Medulla oblongata (tissue), 1 donor: ENCODE measurements around the gene HDAC5.
"Not testable (repeated sequence)": the region's sequence is repeated elsewhere in the genome, so short reads cannot be mapped to it uniquely, and the experiment has no call there.

Experiments used
- DNase-seq: peaks from one replicate; pipeline ENCODE4 v3.0.0-alpha.2; 2015; ENCODE audit errors: extremely low spot score

The HDAC5 gene

DNA sequence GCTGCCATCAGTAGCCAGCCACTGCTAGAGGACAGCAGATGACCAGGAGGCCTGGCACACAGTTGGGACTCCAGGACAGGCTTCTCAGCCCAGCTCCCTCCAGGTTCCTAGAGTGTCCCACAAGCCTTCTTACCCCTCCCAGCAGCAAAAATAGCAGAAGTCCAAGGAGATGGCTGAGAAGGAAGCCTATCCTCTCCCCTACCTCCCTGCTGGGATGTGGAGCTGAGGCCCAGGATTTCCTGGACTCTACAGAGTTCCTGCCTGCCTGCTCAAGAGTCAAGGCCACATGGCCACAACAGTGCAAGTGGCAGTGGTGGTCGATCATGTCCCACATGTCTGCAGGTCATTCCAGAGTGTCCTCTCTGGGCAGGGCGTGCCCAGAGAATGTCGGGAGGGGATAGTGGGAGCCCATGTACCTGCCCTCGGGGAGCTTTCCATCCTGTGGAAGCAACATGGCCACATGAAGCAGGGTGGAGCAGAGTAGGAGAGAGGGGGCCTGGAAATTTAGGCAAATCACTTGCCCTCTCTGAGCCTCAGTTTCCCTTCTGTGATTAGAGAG is 10.6 kb upstream of the HDAC5 start:
- DNase-seq: no peak

DNA sequence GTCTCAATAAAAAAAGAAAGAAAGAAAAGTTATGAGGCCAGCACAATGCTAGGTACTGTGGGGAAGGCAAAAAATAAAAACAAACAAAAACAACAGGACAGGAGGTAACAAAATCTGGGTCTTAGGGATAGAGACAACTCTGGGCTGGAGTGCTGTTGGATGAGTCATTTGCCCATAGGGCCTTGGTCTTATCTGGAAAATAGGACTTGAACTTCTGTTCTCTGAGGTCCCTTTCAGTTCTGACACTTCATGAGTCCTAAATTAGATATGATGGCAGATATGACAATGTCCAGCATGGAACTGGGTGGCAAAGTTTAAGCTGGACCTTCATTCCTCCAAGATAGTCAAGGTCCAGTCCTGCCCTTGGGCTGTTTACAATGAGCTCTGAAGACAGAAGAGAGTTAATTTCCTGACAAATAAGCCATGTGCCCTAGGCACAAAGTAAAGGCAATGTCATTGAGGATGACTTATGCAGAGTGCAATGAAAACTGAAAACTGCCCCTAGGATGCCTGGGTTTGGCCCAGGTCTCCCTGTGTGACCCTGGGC is 8.9 kb upstream of the HDAC5 start:
- no peak for DNase-seq

DNA sequence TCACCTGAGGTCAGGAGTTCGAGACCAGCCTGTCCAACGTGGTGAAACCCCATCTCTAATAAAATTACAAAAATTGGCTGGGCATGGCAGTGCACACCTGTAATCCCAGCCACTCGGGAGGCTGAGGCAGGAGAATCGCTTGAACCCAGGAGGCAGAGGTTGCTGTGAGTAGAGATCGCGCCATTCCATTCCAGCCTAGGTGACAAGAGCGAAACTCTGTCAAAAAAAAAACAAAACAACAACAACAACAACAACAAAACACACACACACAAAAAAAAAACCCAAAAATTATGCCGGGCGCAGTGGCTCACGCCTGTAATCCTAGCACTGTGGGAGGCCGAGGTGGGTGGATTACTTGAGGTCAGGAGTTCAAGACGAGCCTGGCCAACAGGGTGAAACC is 7.9 kb upstream of the HDAC5 start:
- not testable (repeated sequence) for DNase-seq

DNA sequence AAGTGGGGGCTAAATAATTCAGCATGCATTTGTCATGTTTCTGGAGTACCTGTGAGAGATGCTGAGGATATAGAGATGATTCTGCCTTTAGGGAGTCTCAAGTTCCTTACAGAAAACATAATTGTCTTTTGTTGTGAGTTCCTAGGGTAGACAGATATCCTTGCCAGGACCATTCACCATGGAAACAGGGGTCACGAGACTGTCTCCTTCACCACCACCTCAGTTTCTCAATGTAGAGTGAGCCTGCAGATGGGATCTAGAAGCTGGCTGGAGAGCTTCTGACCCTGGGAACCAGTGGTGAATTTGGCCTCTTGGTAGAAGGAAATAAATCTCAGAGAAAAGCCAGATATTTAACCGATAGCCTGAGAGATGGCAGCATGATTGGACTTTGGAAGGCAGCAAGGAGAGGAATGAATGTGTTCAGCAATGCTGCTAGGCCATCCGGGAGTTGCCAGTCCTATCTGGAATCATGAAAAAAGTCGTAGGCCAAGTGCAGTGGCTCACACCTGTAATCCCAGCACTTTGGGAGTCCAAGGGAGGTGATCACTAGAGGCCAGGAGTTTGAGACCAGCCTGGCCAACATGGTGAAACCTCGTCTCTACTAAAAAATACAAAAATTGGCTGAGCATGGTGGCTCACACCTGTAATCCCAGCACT is 7.4 kb upstream of the HDAC5 start:
- DNase-seq: no peak

DNA sequence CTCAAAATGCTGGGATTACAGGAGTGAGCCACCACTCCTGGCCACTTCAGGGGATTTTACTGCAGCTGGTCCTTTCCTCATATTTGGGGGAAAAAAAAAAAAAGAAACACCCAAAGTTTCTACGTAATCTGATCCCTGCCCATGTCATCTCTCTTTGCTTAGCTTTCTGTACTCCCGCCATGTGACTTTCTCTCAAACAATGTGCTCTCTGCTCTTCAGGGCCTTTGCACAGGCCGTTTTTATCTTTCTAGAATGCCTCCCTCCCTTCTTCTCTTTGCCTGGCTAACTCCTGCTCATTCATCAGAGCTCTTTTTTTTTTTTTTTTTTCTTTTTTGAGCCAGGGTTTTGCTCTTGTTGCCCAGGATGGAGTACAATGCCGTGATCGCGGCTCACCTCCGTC is 4.9 kb upstream of the HDAC5 start:
- no peak for DNase-seq

DNA sequence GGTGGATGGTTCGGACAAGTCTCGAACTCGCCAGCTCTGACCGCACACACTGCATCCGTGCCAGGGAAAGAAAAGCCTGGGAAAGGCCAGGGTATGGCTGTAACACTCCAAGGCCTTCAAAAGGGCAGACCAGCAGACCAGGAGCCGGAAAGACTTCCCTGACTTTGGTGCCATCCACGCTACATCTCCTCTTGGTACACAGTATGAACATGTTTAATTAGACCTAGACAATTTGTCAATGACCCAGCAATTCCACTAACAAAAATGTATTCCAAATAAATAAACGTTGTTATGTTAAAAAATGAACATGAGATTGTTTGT is 637 bp upstream of the HDAC5 start:
- DNase-seq: no peak

DNA sequence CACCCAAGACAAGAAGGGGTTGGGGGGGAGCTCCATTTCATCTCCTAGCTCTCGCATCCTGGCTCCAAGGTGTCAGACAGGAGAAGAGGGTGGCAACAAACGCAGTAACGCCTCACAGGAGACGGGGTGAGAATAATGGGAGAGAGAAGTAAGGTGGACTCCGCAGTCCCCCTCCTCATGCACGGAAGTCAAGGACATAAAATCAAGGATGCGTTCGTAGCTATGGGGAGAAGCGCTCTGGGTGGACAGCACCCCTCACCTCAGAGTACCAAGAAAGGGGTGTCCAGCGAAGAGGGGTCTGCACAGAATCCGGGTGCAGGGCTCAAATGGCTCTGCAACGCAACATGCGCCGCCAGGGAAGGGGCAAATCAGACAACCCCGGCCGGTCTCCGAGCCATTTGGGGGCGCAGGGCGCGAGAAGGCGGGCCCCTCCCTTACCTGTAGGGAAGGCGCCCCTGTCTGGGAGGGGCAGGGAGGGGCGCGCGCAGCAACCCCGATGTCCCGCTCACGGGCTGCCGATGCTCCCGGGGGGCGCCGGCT is 555 bp downstream of the HDAC5 start:
- no peak for DNase-seq

DNA sequence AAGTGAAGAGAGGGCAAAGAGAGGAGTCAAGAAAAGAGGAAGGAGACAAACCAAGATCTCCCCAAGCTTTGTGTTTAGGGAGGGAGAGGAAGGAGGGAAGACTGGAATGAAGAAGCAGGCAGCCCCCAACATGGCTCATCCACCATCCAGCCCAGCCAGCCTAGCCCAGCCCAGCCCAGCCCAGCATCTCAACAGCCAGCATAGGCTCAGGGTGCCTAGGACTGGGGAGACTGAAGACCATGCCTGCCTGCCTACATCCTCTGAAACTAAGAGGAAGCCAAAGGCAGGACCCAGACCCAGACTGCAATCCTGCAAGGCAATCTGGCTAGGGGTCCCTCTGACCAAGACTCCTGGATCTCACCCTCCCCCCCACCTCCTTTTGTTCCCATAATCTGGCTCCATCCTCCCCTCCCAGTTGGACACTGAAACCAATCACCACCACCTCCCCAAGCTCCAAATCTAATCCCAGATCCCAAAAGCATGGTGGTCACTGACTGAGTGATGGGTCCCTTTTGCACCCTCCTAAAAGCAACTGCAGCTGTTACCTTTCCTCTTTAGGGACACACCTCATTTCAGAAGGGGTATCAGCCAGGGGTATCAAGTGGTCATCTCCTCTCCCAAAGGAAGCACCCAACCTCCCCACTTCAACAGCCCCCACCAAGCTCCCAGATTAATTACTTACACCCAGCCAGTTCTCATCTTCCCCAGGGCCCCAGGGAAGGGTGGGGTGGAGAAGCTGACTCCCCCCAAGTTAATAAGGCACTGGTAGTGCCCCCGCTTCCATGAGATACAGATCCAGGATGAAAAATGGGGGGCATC is 1.2 kb downstream of the HDAC5 start:
- no peak for DNase-seq

DNA sequence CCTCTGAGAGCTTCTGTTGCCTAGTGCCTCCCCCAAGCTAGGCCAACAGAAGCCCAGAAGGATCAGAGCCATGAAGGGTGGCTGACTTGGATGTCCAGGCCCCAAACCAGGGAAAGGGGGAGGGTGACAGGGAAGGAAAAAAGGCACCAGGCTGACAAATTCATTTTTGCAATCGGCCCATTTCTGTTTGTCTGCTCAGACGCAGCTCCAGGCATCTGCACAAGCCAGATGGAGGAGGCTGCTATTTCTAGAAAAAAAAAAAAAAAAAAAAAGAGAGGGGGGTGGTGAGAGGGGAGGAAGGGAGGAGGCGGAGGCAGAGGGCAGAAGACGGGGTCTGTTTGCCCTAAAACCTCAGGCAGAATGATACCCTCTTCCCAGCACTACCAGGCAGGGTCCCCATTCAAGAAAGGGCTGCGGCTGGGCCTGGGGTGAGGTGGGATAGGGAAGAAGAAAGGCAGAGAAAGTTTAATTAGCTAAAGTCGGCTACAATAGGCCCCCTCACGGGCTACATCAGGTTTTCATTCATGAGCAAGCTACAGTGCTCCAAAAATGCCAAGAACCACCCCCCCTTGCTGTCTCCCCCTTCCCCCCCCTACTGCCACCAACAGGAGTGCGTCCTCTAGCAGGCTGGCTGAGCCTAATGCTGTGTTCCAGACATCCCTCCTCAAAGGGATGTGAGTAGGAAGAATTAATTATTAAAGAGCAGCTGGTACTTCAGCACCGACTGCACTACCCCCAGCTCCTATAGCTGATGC is 2.4 kb downstream of the HDAC5 start:
- DNase-seq: no peak

DNA sequence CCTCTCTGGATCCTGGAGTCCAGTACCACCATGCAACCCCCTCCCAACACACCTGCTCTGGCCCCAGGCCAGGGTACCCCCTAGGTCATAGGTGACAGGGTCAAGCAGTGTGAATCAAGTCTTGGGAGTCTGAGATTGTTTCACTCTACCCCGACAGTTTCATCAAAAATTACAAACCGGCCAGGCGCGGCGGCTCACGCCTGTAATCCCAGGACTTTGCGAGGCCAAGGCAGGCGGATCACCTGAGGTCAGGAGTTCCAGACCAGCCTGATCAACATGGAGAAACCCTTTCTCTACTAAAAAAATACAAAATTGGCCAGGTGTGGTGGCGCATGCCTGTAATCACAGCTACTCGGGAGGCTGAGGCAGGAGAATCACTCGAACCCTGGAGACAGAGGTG is 3.2 kb downstream of the HDAC5 start:
- DNase-seq: not testable (repeated sequence)

DNA sequence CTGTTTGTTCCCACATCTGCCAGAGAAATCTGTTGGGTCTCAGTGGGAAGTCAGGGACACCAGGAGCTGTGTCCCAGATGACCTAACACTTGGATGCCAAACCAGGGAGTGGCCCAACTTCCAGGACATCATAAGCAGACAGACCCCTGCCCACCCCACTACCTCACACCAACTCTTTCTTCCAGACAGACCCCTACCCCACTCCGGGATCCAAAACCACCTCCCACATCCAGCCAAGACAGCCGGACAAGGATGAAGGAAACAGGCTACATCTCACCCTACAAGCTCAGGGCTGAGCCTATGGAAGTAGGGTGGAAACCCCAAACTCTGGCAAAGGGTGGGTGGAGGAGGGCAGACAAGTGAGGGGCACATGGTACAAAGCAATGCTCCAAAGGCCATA is 3.6 kb downstream of the HDAC5 start:
- DNase-seq: no peak

DNA sequence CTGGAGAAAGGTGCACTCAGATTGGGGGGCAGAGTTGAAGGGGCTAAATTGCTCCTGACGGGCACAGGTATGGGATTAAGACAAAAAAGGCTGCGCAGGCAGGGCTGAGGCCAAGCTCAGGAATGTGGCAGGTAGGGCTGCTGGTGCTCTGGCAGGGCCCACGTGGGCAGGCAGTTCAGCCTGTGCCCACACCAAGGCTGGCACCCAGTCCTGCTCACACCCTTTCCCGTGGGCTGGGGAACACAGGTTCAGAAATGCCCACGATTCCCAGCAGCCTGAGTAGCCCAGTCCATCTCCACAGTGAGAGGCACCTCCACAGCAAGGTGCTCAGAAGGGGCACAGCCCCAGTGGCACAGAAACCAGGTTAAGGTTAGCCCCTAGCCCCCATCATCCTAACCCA is 4.4 kb downstream of the HDAC5 start:
- no peak for DNase-seq

DNA sequence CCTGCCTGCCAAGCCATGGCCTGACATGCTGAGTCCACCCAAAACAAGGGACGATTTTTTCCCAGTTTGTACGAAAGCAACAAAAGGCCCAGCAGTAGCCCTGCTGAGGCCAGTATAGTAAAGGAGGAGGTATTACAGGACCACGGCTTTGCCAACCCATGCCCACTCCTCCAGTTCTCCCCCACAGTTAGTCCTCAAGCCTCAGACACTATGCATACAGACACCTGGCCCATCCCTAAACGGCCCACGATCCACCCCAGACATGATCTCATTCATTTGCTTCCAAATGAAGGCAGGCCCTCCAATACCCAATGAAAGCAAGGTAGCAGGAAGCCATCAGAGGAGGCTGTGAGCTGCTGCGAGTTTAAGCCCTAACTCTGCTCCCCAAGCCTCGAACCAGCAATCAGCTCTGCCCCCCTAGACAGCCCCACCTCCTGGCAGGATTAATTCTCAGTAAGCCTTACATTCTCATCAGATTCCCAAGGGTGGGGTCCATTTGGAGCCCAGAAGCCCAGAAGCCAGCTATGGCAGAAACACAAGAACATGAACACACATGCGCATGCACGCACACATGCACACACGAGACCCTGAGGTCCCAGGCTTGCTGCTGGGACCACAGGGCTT is 4.9 kb downstream of the HDAC5 start:
- no peak for DNase-seq

DNA sequence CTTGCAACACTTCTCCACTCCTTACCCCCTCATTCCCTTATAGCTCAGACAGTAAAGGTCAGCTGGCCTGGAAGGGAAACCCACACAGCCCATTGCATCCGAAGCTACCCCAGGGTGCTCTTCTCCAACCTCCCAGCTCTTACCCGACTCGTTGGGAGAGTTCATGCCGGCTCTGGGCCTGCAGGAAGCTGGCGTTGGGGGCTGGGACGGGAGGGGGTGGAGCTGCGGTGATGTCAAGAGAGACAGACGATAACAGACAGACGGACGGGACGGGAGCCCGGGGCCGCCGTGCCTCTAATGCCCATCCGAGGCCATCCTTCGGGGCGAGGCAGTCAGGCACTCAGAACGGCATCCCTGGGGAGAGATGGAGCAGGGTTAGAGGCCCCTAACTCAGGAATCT is 6.1 kb downstream of the HDAC5 start:
- no peak for DNase-seq

DNA sequence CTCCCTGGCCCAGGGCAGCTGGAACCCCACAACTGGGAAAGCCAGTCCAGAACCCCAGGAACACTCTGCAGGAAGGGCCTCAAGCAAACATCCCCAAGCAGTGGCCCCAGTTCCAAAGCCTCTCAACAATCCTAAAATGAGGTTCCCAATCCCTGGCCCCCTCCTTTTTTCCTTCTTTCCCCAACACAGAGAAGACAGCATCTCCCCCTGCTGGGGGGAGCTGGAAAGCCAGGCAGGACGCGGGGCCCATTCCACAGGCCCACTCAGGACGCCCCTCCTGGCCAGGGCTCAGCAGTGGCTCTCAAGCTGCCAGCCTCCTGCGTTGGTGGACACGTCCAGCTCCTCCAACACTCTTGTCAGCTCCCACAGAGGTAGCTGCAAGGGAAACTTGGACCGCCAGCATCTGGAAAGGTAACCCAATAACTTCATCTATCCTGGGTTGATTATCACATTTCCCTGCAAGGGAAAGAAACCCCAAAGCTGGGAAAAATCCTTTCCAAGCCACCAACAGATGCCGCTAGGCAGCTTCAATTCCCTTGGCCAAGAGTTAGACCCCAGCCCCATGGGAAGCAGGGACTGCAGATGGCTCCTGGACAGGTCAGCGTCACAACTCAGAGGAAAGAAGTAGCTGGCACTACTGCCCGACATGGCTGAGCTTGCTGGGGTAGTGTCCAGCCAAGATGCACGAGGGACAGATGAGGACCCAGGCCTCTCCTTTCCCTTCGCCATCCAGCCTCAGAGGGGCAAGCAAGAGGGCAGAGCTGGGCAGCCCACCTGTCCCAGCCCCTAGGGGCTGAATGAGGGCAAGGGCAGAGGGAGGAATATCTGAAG is 7.6 kb downstream of the HDAC5 start:
- no peak for DNase-seq

DNA sequence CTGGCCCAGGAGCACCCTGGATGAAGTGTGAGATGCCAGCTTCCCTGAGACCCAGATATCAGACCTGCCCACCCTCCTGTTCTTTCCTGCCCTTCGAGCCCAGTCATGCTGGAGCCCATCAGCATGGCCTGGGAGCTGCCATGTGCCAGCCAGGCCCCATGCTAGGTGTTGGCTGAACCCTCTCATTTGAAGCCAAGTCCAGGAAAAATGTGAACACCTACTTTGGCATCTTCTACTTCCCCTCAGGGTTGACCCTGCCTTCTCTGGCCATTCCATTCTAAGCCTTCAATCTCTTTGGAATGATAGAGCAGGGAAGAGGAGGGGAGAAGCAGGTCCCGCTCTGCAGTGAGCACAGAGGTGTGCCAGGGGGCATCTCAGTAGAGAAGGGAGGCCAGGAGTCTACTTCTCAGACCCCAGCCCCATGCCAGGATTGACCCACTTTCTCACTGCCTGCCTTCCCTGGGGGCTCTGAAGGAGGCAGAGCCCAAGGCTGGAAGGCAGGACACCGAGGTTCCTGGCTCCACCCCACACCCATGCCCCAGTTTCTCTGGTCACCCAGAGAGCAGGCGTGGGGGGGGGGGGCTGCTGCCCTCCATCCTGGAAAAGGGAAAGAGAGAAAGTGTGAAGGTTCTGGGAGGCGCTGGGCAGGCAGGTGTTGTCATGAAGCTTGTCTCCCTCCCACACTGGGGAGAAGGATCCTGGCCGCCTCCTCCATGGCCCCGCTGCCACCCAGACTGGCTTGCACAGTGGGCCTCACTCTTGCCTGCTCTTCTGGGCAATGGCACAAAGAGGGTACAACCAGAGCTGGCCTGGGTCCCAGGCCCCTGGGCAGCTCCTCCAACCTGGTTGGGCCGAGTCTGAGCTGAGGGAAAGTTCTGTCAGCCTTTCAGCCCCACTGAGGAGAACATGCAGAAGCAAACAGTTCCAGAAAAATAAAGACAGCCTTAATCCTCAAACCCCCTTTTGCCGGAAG is 9.3 kb downstream of the HDAC5 start:
- peak; percentile 61 for DNase-seq

DNA sequence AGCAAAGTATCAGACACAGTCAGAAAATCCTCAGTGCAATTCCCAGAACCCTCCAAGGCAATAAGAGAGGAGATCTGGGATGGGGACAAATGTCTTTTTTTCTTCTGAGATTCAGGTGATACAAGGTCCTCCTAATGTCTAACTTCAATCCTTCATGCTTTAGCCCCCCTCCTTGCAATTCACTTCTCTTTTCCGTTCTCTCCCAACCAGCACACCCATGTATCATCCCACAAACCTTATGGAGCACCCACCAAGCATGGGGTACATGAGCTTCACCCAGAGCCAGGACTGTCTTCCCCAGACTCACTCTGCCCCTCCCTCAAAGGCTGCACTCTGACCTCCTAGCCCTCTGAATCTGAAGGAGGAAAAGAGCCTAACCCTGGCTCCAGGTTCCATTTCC is 10.1 kb downstream of the HDAC5 start:
- no peak for DNase-seq

DNA sequence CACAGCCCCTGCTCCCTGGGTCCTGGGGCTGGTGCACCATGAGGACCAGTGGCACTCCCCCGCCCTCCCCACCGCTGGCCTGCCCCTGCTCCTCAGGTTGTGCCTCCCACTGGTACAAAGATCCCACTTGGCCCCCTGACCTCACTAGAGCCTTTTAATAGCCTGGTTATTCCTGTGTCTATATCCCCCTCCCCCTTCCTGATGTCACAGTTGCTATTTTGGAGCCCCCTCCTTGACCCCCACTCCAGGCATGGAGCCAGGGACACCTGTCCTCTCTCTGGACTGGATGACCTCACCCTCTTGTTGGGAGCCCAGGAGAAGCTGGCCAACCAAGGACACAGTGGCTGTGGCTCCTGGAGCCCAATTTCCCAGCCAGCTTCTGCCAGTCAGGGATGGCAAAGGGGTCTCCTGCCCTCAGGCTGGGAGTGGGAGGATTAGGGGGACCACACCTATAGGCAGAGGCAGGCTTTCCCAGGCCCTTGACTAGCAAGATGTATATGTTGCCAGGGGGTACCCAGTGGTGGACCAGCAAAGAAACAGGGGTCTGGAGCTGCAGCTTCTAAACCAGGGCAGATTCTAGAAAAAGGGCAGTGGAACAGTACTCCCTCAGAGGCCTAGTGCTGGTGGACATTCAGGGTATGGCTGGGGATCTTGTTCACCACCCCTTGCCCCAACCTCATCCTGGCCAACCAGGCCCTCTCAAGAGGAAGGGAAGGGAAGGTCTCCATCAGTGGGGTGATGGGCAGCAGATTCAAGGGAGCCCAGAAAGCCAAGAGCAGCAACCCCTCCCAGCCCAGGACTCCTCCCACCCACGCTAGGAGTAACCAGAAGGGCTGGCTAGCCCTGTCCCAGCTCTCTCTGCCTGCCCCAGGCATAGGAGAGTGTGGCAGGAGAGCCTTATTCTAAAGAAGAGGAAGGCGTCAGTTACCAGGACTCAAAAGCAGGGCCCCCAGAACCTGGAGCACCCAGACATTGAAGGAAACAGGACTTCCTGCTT is 10.9 kb downstream of the HDAC5 start:
- DNase-seq: no peak
